IMR-90 (cell line): Measurements from ENCODE around the gene RFPL3. TPM values are rescaled to one million over a fixed set of nuclear protein-coding genes. Genes with fewer than 3 reads are reported as not detected.

Experiments used
- ATAC-seq: fragments of 200-7000 bp; cut with Tn5 transposase; 2 replicates; pipeline ENCODE4 v1.9.1; 2020; ENCODE audit warnings: low read depth, mild to moderate bottlenecking, moderate library complexity
- BruUV-seq: library from RNA; stranded (reverse); fragments of 400-500 nt; replicated peaks from 2 replicates; lab custom pipeline; 2021; lab: Mats Ljungman, UMichigan
- CTCF ChIA-PET: fragments of 300-600 bp; formaldehyde crosslinking; extraction: SDS; loops from one replicate; lab custom pipeline; 2021; ENCODE audit warnings: antibody characterized with exemption; lab: Yijun Ruan, JAX
- POLR2A ChIA-PET: fragments of 300-600 bp; sonication (Branson Sonifier 250); formaldehyde crosslinking; loops from one replicate; lab custom pipeline; 2022; ENCODE audit warnings: antibody characterized with exemption; ENCODE audit not compliant: unreplicated experiment; lab: Charles Lee
- DNase-seq: peaks from one replicate; pipeline ENCODE4 v3.0.0; 2013
- H2AFZ ChIP-seq: replicated peaks from 2 replicates; pipeline ENCODE3; 2013; ENCODE audit warnings: low read length, mild to moderate bottlenecking; ENCODE audit not compliant: poor library complexity
- H2AK5ac ChIP-seq: 2 replicates; pipeline ENCODE4 v1.6.1; 2013; ENCODE audit warnings: low read depth, low read length, inconsistent platforms
- H2AK9ac ChIP-seq: replicated peaks from 2 replicates; pipeline ENCODE3; 2013; ENCODE audit warnings: mild to moderate bottlenecking, low read depth, low read length, moderate library complexity; ENCODE audit not compliant: poor library complexity
- H2BK120ac ChIP-seq: 2 replicates; pipeline ENCODE4 v1.6.1; 2013; ENCODE audit warnings: low read depth, low read length, inconsistent platforms
- H2BK15ac ChIP-seq: 3 replicates; pipeline ENCODE4 v1.6.1; 2013; ENCODE audit warnings: low read depth, low read length, inconsistent platforms
- H2BK20ac ChIP-seq: 2 replicates; pipeline ENCODE4 v1.6.1; 2013; ENCODE audit warnings: low read depth, mild to moderate bottlenecking, inconsistent platforms, low read length, moderate library complexity
- H2BK5ac ChIP-seq: 2 replicates; pipeline ENCODE4 v1.6.1; 2013; ENCODE audit warnings: mild to moderate bottlenecking, low read depth, low read length, inconsistent platforms; ENCODE audit not compliant: poor library complexity, severe bottlenecking
- H3K14ac ChIP-seq: replicated peaks from 2 replicates; pipeline ENCODE4 v1.6.1; 2013; ENCODE audit warnings: low read depth, low read length, inconsistent platforms
- H3K18ac ChIP-seq: 2 replicates; pipeline ENCODE4 v1.6.1; 2013; ENCODE audit warnings: low read depth, low read length, control low read depth
- H3K23ac ChIP-seq: 2 replicates; pipeline ENCODE4 v1.6.1; 2013; ENCODE audit warnings: low read depth, low read length, inconsistent platforms
- H3K27ac ChIP-seq: 2 replicates; pipeline ENCODE4 v1.5.1; 2013; ENCODE audit warnings: mild to moderate bottlenecking, control low read depth, low read length; ENCODE audit not compliant: insufficient read depth
- H3K27me3 ChIP-seq: 2 replicates; pipeline ENCODE4 v1.6.1; 2013; ENCODE audit warnings: low read length; ENCODE audit not compliant: control insufficient read depth, insufficient read depth
- H3K36me3 ChIP-seq: 2 replicates; pipeline ENCODE4 v1.6.1; 2013; ENCODE audit warnings: low read length, mixed read lengths; ENCODE audit not compliant: control insufficient read depth, insufficient read depth
- H3K4ac ChIP-seq: 2 replicates; pipeline ENCODE4 v1.6.1; 2013; ENCODE audit warnings: low read depth, low read length, inconsistent platforms
- H3K4me1 ChIP-seq: 2 replicates; pipeline ENCODE4 v1.6.1; 2013; ENCODE audit warnings: low read length, mixed read lengths; ENCODE audit not compliant: control insufficient read depth, insufficient read depth
- H3K4me2 ChIP-seq: 2 replicates; pipeline ENCODE4 v1.6.1; 2013; ENCODE audit warnings: low read depth, mild to moderate bottlenecking, control low read depth, low read length, moderate library complexity
- H3K4me3 ChIP-seq: 2 replicates; pipeline ENCODE4 v1.5.1; 2013; ENCODE audit warnings: low read depth, mild to moderate bottlenecking, control low read depth, low read length, moderate library complexity; ENCODE audit not compliant: insufficient read depth
- H3K56ac ChIP-seq: 2 replicates; pipeline ENCODE4 v1.6.1; 2013; ENCODE audit warnings: low read length, inconsistent platforms; ENCODE audit not compliant: insufficient read depth; ENCODE audit errors: extremely low read depth
- H3K79me1 ChIP-seq, 2 experiments: 2 replicates each; pipeline ENCODE4 v1.6.1; 2013; ENCODE audit warnings: low read length in 2 of 2, inconsistent platforms in 1 of 2, low read depth in 1 of 2
- H3K9ac ChIP-seq: 2 replicates; pipeline ENCODE4 v1.6.1; 2013; ENCODE audit warnings: low read depth, low read length, control low read depth
- H3K9me1 ChIP-seq: 2 replicates; pipeline ENCODE4 v1.6.1; 2013; ENCODE audit warnings: low read length, inconsistent platforms; ENCODE audit not compliant: insufficient read depth
- H3K9me3 ChIP-seq: 2 replicates; pipeline ENCODE4 v1.6.1; 2013; ENCODE audit warnings: low read length; ENCODE audit not compliant: control insufficient read depth, insufficient read depth
- H4K20me1 ChIP-seq: 2 replicates; pipeline ENCODE4 v1.6.1; 2013; ENCODE audit warnings: low read length, inconsistent platforms; ENCODE audit not compliant: insufficient read depth
- H4K5ac ChIP-seq: 2 replicates; pipeline ENCODE4 v1.6.1; 2013; ENCODE audit warnings: mild to moderate bottlenecking, low read depth, low read length, control low read depth
- H4K8ac ChIP-seq, 2 experiments: 2 replicates each; pipeline ENCODE4 v1.6.1; 2013; ENCODE audit warnings: low read depth in 2 of 2, low read length in 2 of 2, control low read depth in 1 of 2, inconsistent platforms in 1 of 2
- H4K91ac ChIP-seq: 2 replicates; pipeline ENCODE4 v1.6.1; 2013; ENCODE audit warnings: low read depth, low read length, inconsistent platforms; ENCODE audit not compliant: insufficient read depth
- CEBPB ChIP-seq: IDR thresholded peaks from 2 replicates; pipeline ENCODE4 v1.6.1; 2012; ENCODE audit warnings: low read depth, low read length, improper control_type of control experiment
- ELK1 ChIP-seq: fragments of 150-350 bp; IDR thresholded peaks from 2 replicates; pipeline ENCODE4 v1.6.1; 2016; ENCODE audit warnings: low read depth, mild to moderate bottlenecking, low read length, moderate library complexity, borderline replicate concordance
- FOS ChIP-seq: fragments of 150-350 bp; IDR thresholded peaks from 2 replicates; pipeline ENCODE4 v1.6.1; 2016; ENCODE audit warnings: low read depth, low read length
- MAFK ChIP-seq: IDR thresholded peaks from 2 replicates; pipeline ENCODE4 v1.6.1; 2012; ENCODE audit warnings: low read depth, low read length, improper control_type of control experiment
- NFE2L2 ChIP-seq: fragments of 150-350 bp; IDR thresholded peaks from 2 replicates; pipeline ENCODE4 v1.6.1; 2016; ENCODE audit warnings: low read depth, mild to moderate bottlenecking, low read length
- RAD21 ChIP-seq: IDR thresholded peaks from 2 replicates; pipeline ENCODE4 v1.6.1; 2012; ENCODE audit warnings: low read length, improper control_type of control experiment
- RCOR1 ChIP-seq: IDR thresholded peaks from 2 replicates; pipeline ENCODE4 v1.6.1; 2012; ENCODE audit warnings: mild to moderate bottlenecking, low read length, improper control_type of control experiment; ENCODE audit not compliant: insufficient replicate concordance
- RFX5 ChIP-seq: IDR thresholded peaks from 2 replicates; pipeline ENCODE4 v1.8.0; 2012; ENCODE audit warnings: low read depth, mild to moderate bottlenecking, low read length, moderate library complexity
- SMC3 ChIP-seq: fragments of 150-350 bp; IDR thresholded peaks from 2 replicates; pipeline ENCODE4 v1.6.1; 2016; ENCODE audit warnings: low read depth, mild to moderate bottlenecking, antibody characterized with exemption, low read length, moderate library complexity
- WGBS, 2 experiments: methylation state at CpG; one replicate each; pipeline versions ENCODE4 v1.1.5 to v1.1.7; 2013; ENCODE audit warnings: missing lambda C conversion rate in 2 of 2; ENCODE audit not compliant: insufficient read length in 1 of 2; ENCODE audit errors: extremely low coverage in 2 of 2; 5-methylcytosine and 5-hydroxymethylcytosine counted together
- dilution Hi-C: fragments of 300-500 bp; cut with HindIII; formaldehyde crosslinking; loops from one replicate; pipeline ENCODE4 v1.14.3; 2018; ENCODE audit warnings: low sequenced_read_pairs; ENCODE audit not compliant: unreplicated experiment
- in situ Hi-C: fragments of 300-500 bp; cut with MboI; formaldehyde crosslinking; loops from 3 replicates; pipeline ENCODE4 v1.14.3; 2019; ENCODE audit warnings: low sequenced_read_pairs, inconsistent platforms, mixed read lengths
- intact Hi-C: fragments of 100-400 bp; cut with micrococcal nuclease; formaldehyde crosslinking; loops from 2 replicates; pipeline ENCODE4 v1.10.0; 2022
- polyA plus RNA-seq, 3 experiments: library from polyadenylated mRNA; depleted of rRNA; stranded (reverse); fragments of >200 nt; gene quantifications; 2 replicates each; pipeline ENCODE4 v1.2.3, GENCODE V29; 2012; ENCODE audit warnings: low replicate concordance in 1 of 3
- total RNA-seq: library from RNA; depleted of rRNA; stranded (reverse); fragments of >200 nt; gene quantifications from 2 replicates; pipeline ENCODE4 v1.2.3, GENCODE V29; 2012

RFPL3 gene
- total and polyA plus RNA-seq, 2 of the 4 experiments (the other 2 are of a cell fraction) = not detected

GRCh38 chr22:32323513-32324164, 34.0 kb upstream of the RFPL3 start:
- TF ChIP-seq RAD21 (no peak), RCOR1 (no peak), FOS (no peak), NFE2L2 (no peak), MAFK (no peak), CEBPB (no peak), RFX5 (no peak), SMC3 (no peak), ELK1 (no peak)
- intact Hi-C loops = no loop called here

More at GRCh38 chr22:32323513-32324164, 34.0 kb upstream of the RFPL3 start:
- no peaks in the 10 kb centered on the region for H3K36me3 ChIP-seq
- H3K27me3 ChIP-seq = no peaks in the 10 kb centered on the region; the same call in 1 of the 2 replicates
- no TSS peak for BruUV-seq
- dilution Hi-C loops (no loop called here), in situ Hi-C loops (no loop called here)
- no peak overlapping the region for H4K8ac ChIP-seq
- no peak overlapping the region for H3K4ac ChIP-seq
- no peak overlapping the region for H3K4me2 ChIP-seq
- H4K5ac ChIP-seq = no peak overlapping the region
- DNase-seq (no peak), ATAC-seq (no peak)
- H3K79me1 ChIP-seq = no peaks in the 10 kb centered on the region
- no peaks in the 10 kb centered on the region for H4K20me1 ChIP-seq
- H2AK9ac ChIP-seq = no peak overlapping the region
- H2AK5ac ChIP-seq = no peak overlapping the region
- H3K18ac ChIP-seq = no peak overlapping the region
- POLR2A ChIA-PET = no interaction called here
- no peak overlapping the region for H4K91ac ChIP-seq
- no peak overlapping the region for H3K9ac ChIP-seq
- no peak overlapping the region for H2AFZ ChIP-seq
- no peaks in the 10 kb centered on the region for H3K9me1 ChIP-seq
- H3K4me3 ChIP-seq = no peak overlapping the region
- no peak overlapping the region for H3K23ac ChIP-seq
- CTCF ChIA-PET = interaction anchor here (0.6 kb wide), 1 partner anchor 136 kb away, joined by 3 read pairs; no protein-coding TSS in a partner anchor
- no peaks in the 10 kb centered on the region for H3K9me3 ChIP-seq
- H3K14ac ChIP-seq = no peak overlapping the region
- H2BK15ac ChIP-seq = no peak overlapping the region
- H3K27ac ChIP-seq = no peak overlapping the region
- H2BK120ac ChIP-seq = no peak overlapping the region
- no peak overlapping the region for H2BK5ac ChIP-seq
- WGBS, 2 experiments = 60% methylated on average over 1 of the region's 11 CpGs; no CpG with 5 or more reads in 1 of the 2 experiments
- H3K4me1 ChIP-seq = no peaks in the 10 kb centered on the region
- no peak overlapping the region for H2BK20ac ChIP-seq
- no peak overlapping the region for H3K56ac ChIP-seq
